ENCODE measurements around the gene HRC. TPM values are rescaled to one million over a fixed set of nuclear protein-coding genes. Genes with fewer than 3 reads are reported as not detected.

HRC gene
- total RNA-seq, 1 experiment from 2014 or later = 0.13 TPM

DNA sequence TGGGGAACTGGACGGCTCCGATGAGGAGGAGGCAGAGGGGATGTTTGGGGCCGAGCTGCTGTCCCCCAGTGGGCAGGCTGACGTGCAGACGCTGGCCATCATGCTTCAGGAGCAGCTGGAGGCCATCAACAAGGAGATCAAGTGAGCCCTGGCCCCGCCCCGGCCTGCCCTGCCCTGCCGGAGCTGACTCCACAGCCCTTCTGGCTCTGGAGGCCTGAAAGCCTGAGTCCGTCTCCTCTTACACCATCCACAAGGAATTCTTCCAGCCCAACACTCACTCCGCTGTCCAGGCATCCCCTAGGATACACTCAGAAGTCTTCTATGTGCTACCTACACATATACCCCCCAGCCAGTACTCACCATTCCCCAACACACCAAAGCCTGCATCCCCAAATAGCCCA is 18.4 kb downstream of the HRC start:
- no TSS peak for BruUV-seq (replicated peaks)
- POLR2A ChIA-PET = no interaction called here
- H3K9me3 ChIP-seq (ENCODE audit: control insufficient read depth, insufficient read depth, low read depth, low read length) = no peaks in the 10 kb centered on the region
- no peaks in the 10 kb centered on the region for H3K36me3 ChIP-seq (ENCODE audit: control insufficient read depth, insufficient read depth, low read length)
- DNase-seq (ENCODE audit: low read depth, low spot score) (no peak), ATAC-seq (no peak)
- in situ Hi-C loops (cut with HindIII; ENCODE audit: low pct_unique_long_range_greater_than_20kb, low sequenced_read_pairs) (no loop called here), intact Hi-C loops (cut with micrococcal nuclease; ENCODE audit: unreplicated experiment) (no loop called here)
- no peaks in the 10 kb centered on the region for H3K4me1 ChIP-seq (ENCODE audit: control insufficient read depth, insufficient read depth, low read length)
- H3K27me3 ChIP-seq (ENCODE audit: control insufficient read depth, insufficient read depth, low read length) = no peaks in the 10 kb centered on the region
- CTCF ChIA-PET = no interaction called here
- H3K4me3 ChIP-seq (ENCODE audit: low read depth in 2 of 2, low read length in 2 of 2) = no peak overlapping the region
- TF ChIP-seq, protein P1, sequence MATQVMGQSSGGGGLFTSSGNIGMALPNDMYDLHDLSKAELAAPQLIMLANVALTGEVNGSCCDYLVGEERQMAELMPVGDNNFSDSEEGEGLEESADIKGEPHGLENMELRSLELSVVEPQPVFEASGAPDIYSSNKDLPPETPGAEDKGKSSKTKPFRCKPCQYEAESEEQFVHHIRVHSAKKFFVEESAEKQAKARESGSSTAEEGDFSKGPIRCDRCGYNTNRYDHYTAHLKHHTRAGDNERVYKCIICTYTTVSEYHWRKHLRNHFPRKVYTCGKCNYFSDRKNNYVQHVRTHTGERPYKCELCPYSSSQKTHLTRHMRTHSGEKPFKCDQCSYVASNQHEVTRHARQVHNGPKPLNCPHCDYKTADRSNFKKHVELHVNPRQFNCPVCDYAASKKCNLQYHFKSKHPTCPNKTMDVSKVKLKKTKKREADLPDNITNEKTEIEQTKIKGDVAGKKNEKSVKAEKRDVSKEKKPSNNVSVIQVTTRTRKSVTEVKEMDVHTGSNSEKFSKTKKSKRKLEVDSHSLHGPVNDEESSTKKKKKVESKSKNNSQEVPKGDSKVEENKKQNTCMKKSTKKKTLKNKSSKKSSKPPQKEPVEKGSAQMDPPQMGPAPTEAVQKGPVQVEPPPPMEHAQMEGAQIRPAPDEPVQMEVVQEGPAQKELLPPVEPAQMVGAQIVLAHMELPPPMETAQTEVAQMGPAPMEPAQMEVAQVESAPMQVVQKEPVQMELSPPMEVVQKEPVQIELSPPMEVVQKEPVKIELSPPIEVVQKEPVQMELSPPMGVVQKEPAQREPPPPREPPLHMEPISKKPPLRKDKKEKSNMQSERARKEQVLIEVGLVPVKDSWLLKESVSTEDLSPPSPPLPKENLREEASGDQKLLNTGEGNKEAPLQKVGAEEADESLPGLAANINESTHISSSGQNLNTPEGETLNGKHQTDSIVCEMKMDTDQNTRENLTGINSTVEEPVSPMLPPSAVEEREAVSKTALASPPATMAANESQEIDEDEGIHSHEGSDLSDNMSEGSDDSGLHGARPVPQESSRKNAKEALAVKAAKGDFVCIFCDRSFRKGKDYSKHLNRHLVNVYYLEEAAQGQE (IDR thresholded peaks at IDR 0.05; ENCODE audit: insufficient read depth in 1 of 2, low read depth in 2 of 2, low read length in 1 of 2) = no peak
- TF ChIP-seq POLR2AphosphoS5 (IDR thresholded peaks at IDR 0.05; ENCODE audit: low read depth, low read length) = no peak
- H3K27ac ChIP-seq (ENCODE audit: low read length) = no peak overlapping the region

DNA sequence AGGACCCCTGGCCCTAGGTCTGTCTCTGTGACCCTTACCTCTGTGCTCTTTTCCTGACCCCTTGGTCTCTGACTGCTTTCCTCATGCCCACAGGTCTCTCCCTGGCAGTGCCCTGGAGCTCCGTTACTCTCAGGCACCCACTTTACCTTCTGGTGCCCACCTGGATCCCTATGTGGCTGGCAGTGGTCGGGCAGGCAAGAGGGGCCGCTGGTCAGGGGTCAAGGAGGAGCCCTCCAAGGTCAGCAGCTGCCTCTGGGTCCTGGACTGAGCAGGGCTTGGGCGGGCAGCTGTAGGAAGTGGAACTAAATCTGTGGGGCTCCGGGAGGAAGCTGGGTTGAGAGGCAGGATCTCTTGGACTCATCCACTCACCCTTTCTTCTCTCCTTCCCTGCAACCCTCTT is 19.5 kb downstream of the HRC start:
- CTCF ChIA-PET = interaction anchor here (0.5 kb wide), 1 partner anchor 77 kb away, joined by 3 read pairs; no protein-coding TSS in a partner anchor
- intact Hi-C loops (cut with micrococcal nuclease; ENCODE audit: unreplicated experiment) = no loop called here

More for the DNA sequence above, 19.5 kb downstream of the HRC start:
- Histone ChIP-seq H3K4me3 (ENCODE audit: low read depth in 2 of 2, low read length in 2 of 2) (no peak overlapping the region), H3K27ac (ENCODE audit: low read length) (no peak overlapping the region), H3K27me3 (ENCODE audit: control insufficient read depth, insufficient read depth, low read length) (no peaks in the 10 kb centered on the region), H3K9me3 (ENCODE audit: control insufficient read depth, insufficient read depth, low read depth, low read length) (no peaks in the 10 kb centered on the region), H3K4me1 (ENCODE audit: control insufficient read depth, insufficient read depth, low read length) (no peaks in the 10 kb centered on the region), H3K36me3 (ENCODE audit: control insufficient read depth, insufficient read depth, low read length) (no peaks in the 10 kb centered on the region)
- POLR2A ChIA-PET = no interaction called here
- DNase-seq (ENCODE audit: low read depth, low spot score) (no peak), ATAC-seq (no peak)
- no peak for TF ChIP-seq TCF7L2 (IDR thresholded peaks at IDR 0.05; ENCODE audit: low read depth, low read length)
- TF ChIP-seq, protein P1 (IDR thresholded peaks at IDR 0.05; ENCODE audit: insufficient read depth in 1 of 2, low read depth in 2 of 2, low read length in 1 of 2) = no peak
- no peak for TF ChIP-seq SIN3A (IDR thresholded peaks at IDR 0.05; ENCODE audit: borderline replicate concordance, insufficient read depth, low read depth, low read length)
- no peak for TF ChIP-seq POLR2AphosphoS5 (IDR thresholded peaks at IDR 0.05; ENCODE audit: low read depth, low read length)
- TF ChIP-seq, protein P2, sequence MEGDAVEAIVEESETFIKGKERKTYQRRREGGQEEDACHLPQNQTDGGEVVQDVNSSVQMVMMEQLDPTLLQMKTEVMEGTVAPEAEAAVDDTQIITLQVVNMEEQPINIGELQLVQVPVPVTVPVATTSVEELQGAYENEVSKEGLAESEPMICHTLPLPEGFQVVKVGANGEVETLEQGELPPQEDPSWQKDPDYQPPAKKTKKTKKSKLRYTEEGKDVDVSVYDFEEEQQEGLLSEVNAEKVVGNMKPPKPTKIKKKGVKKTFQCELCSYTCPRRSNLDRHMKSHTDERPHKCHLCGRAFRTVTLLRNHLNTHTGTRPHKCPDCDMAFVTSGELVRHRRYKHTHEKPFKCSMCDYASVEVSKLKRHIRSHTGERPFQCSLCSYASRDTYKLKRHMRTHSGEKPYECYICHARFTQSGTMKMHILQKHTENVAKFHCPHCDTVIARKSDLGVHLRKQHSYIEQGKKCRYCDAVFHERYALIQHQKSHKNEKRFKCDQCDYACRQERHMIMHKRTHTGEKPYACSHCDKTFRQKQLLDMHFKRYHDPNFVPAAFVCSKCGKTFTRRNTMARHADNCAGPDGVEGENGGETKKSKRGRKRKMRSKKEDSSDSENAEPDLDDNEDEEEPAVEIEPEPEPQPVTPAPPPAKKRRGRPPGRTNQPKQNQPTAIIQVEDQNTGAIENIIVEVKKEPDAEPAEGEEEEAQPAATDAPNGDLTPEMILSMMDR (IDR thresholded peaks at IDR 0.05) = no peak
- in situ Hi-C loops (cut with HindIII; ENCODE audit: low pct_unique_long_range_greater_than_20kb, low sequenced_read_pairs) = no loop called here
- BruUV-seq (replicated peaks) = no TSS peak
